Lung (tissue), 12 donors: ENCODE results near the gene MDN1. TPM values are rescaled to one million over a fixed set of nuclear protein-coding genes. Genes with fewer than 3 reads are reported as not detected.

Experiments used
- ATAC-seq: fragments of 200-7000 bp; cut with Tn5 transposase; one replicate; pipeline ENCODE4 v1.9.1; 2020; ENCODE audit warnings: moderate number of reproducible peaks; ENCODE audit not compliant: insufficient read depth, low FRiP score
- DNase-seq, 3 donors: peaks; one replicate each; pipeline ENCODE4 v3.0.0-alpha.2; 2013 to 2017
- H3K27ac ChIP-seq, 2 donors: one replicate each; pipeline ENCODE4 v1.5.1; 2013; ENCODE audit warnings: mild to moderate bottlenecking in 2 of 2, moderate library complexity in 2 of 2, control low read depth in 1 of 2, inconsistent platforms in 1 of 2, low read depth in 1 of 2, low read length in 1 of 2
- H3K27me3 ChIP-seq, 3 donors: one replicate each; pipeline ENCODE4 v1.5.1; 2013; ENCODE audit warnings: low read length in 2 of 3; ENCODE audit not compliant: control insufficient read depth in 3 of 3, insufficient read depth in 3 of 3
- H3K36me3 ChIP-seq, 4 donors: one replicate each; pipeline ENCODE4 v1.5.1; 2013; ENCODE audit warnings: low read length in 4 of 4, mild to moderate bottlenecking in 1 of 4, moderate library complexity in 1 of 4; ENCODE audit not compliant: control insufficient read depth in 4 of 4, insufficient read depth in 4 of 4
- H3K4me1 ChIP-seq, 5 donors: one replicate each; pipeline ENCODE4 v1.5.1; 2013; ENCODE audit warnings: low read length in 5 of 5, mild to moderate bottlenecking in 2 of 5, moderate library complexity in 1 of 5; ENCODE audit not compliant: control insufficient read depth in 5 of 5, insufficient read depth in 5 of 5
- H3K4me3 ChIP-seq: one replicate; pipeline ENCODE4 v1.5.1; 2013; ENCODE audit warnings: mild to moderate bottlenecking, control low read depth, moderate library complexity
- H3K9ac ChIP-seq, 2 donors: one replicate each; pipeline ENCODE4 v1.5.1; 2013; ENCODE audit warnings: low read length in 2 of 2, control low read depth in 1 of 2; ENCODE audit not compliant: insufficient read depth in 1 of 2
- H3K9me3 ChIP-seq, 4 donors: one replicate each; pipeline ENCODE4 v1.5.1; 2013; ENCODE audit warnings: low read length in 3 of 4, mild to moderate bottlenecking in 1 of 4, moderate library complexity in 1 of 4; ENCODE audit not compliant: control insufficient read depth in 4 of 4, insufficient read depth in 3 of 4
- CTCF ChIP-seq: IDR thresholded peaks from 2 replicates; pipeline ENCODE4 v1.5.1; 2012; ENCODE audit warnings: mild to moderate bottlenecking; ENCODE audit errors: control extremely low read depth, extremely low read depth
- WGBS, 2 donors: extraction: QIAGEN DNeasy Blood & Tissue Kit; methylation state at CpG; one replicate each; pipeline ENCODE4 v1.1.7; 2013; 5-methylcytosine and 5-hydroxymethylcytosine counted together
- polyA plus RNA-seq, 2 donors: library from polyadenylated mRNA; stranded (reverse); fragments of 200-250 nt; gene quantifications; one replicate each; pipeline ENCODE4 v1.2.1, GENCODE V29; 2013
- total RNA-seq, 2 donors: library from RNA; depleted of rRNA in 1 of 2; stranded (reverse); fragments of >200 nt in 1 of 2; gene quantifications; one replicate each; pipeline ENCODE4 v1.2.1, GENCODE V29; 2014 to 2021
- donor health status: control.
- donor health status: control.
- donor health status: Bipolar disorder and iron deficiency.
- donor health status: healthy.
- donor health status: DM: yes; HTN: yes; CAD: no.

Gene MDN1
- total and polyA plus RNA-seq, 4 donors, result 7.6 to 33.8 (median 31.7) TPM

GRCh38 chr6:89758830-89759229 is 60.8 kb downstream of the MDN1 start:
- Histone ChIP-seq H3K36me3 (peaks cover 15 to 27% (median 20%) of the 10 kb centered on the region in 4 donors), H3K27ac (no peak overlapping the region), H3K4me3 (no peak overlapping the region), H3K9me3 (no peaks in the 10 kb centered on the region), H3K27me3 (no peaks in the 10 kb centered on the region), H3K9ac (no peak overlapping the region), H3K4me1 (peaks cover 0 to 7% (median 0%) of the 10 kb centered on the region in 5 donors)
- TF ChIP-seq CTCF, result no peak
- peak in 2 of 3 donors; percentile 2 to 29 for DNase-seq
- no peak for ATAC-seq
- 78 to 83% methylated on average over 1 of the region's 1 CpG for WGBS, 2 donors

GRCh38 chr6:89750338-89750737 is 69.3 kb downstream of the MDN1 start:
- Histone ChIP-seq H3K36me3 (peaks cover 17 to 44% (median 33%) of the 10 kb centered on the region in 4 donors), H3K4me1 (no peaks in the 10 kb centered on the region), H3K4me3 (no peak overlapping the region), H3K27ac (no peak overlapping the region), H3K27me3 (no peaks in the 10 kb centered on the region), H3K9ac (no peak overlapping the region), H3K9me3 (no peaks in the 10 kb centered on the region)
- DNase-seq (no peak), ATAC-seq (no peak)
- 93 to 94% methylated on average over 5 of the region's 5 CpGs for WGBS, 2 donors
- TF ChIP-seq CTCF, result no peak

- Histone ChIP-seq H3K4me3 (no peak overlapping the region), H3K27me3 (no peaks in the 10 kb centered on the region), H3K9ac (no peak overlapping the region), H3K4me1 (no peaks in the 10 kb centered on the region), H3K9me3 (no peaks in the 10 kb centered on the region), H3K36me3 (peaks cover 19 to 44% (median 32%) of the 10 kb centered on the region in 4 donors), H3K27ac (no peak overlapping the region)
- TF ChIP-seq CTCF, result no peak
- WGBS, 2 donors, result 76 to 91% methylated on average over 1 of the region's 1 CpG
- no peak for ATAC-seq
- no peak for DNase-seq
Measured at GRCh38 chr6:89749918-89750317, 69.7 kb downstream of the MDN1 start.

GRCh38 chr6:89745716-89746115 is 73.9 kb downstream of the MDN1 start:
- no peaks in the 10 kb centered on the region for H3K4me1 ChIP-seq
- no peak for TF ChIP-seq CTCF
- no peak overlapping the region for H3K4me3 ChIP-seq
- no peaks in the 10 kb centered on the region for H3K9me3 ChIP-seq
- DNase-seq (no peak), ATAC-seq (no peak)
- peaks cover 26 to 41% (median 38%) of the 10 kb centered on the region in 4 donors for H3K36me3 ChIP-seq
- no peak overlapping the region for H3K27ac ChIP-seq
- WGBS, 2 donors, result 91 to 96% methylated on average over 4 of the region's 4 CpGs
- no peak overlapping the region for H3K9ac ChIP-seq
- no peaks in the 10 kb centered on the region for H3K27me3 ChIP-seq
